ENCODE measurements around the gene FAM135A.

FAM135A gene

GRCh38 chr6:70369332-70369950 lies 43.9 kb upstream of the FAM135A start (continued):
- no peak for TF ChIP-seq ZNF175 (tag by site-specific recombination; IDR thresholded peaks at IDR 0.05)
- 0 out of 2 replicates have a peak, but pooled peaks have one; percentile 65 for TF ChIP-seq ZNF660 (tag by site-specific recombination; IDR thresholded peaks at IDR 0.05)
- TF ChIP-seq ZNF654 (tag by site-specific recombination; IDR thresholded peaks at IDR 0.05; ENCODE audit: low read depth): peak; percentile 94
- no peak for TF ChIP-seq ZNF701 (tag by site-specific recombination; IDR thresholded peaks at IDR 0.05)

- no peaks in the 10 kb centered on the region for H3K9me3 ChIP-seq (ENCODE audit: control insufficient read depth, insufficient read depth, low read depth, low read length)
- H3K4me1 ChIP-seq (ENCODE audit: control insufficient read depth, insufficient read depth, low read length): no peaks in the 10 kb centered on the region
- TF ChIP-seq ZBTB20 (tag by site-specific recombination; IDR thresholded peaks at IDR 0.05) (no peak), KLF16 (tag by site-specific recombination; IDR thresholded peaks at IDR 0.05) (no peak), ZNF280C (tag by site-specific recombination; IDR thresholded peaks at IDR 0.05) (no peak), BCL11B (tag by site-specific recombination; IDR thresholded peaks at IDR 0.05; ENCODE audit: low read depth) (no peak), ZNF214 (tag by site-specific recombination; IDR thresholded peaks at IDR 0.05; ENCODE audit: borderline replicate concordance) (no peak), ZNF121 (tag by site-specific recombination; IDR thresholded peaks at IDR 0.05) (no peak), ZNF501 (tag by site-specific recombination; IDR thresholded peaks at IDR 0.05) (no peak), ZNF26 (tag by site-specific recombination; IDR thresholded peaks at IDR 0.05) (no peak)
- H3K27ac ChIP-seq (ENCODE audit: extremely low read depth, low read depth, low read length): no peak overlapping the region
- ChIA-PET POLR2A (interaction anchor here (1.2 to 2.7 kb wide), 2 partner anchors 43 to 60 kb away, joined by 4 to 15 read pairs; partner anchors contain the start of gene FAM135A), CTCF (interaction anchor here (0.6 to 11.0 kb wide), 26 partner anchors 10 to 641 kb away, joined by 3 to 368 read pairs (median 7); partner anchors contain the start of genes COL9A1 and FAM135A)
- no peaks in the 10 kb centered on the region for H3K36me3 ChIP-seq (ENCODE audit: control insufficient read depth in 2 of 2, insufficient read depth in 1 of 2, low read length in 2 of 2)
- H3K4me3 ChIP-seq (ENCODE audit: low read depth, low read length): no peak overlapping the region
Observed at GRCh38 chr6:70370496-70370895, 42.8 kb upstream of the FAM135A start.

- no peak overlapping the region for H3K4me3 ChIP-seq (ENCODE audit: low read depth, low read length)
- TF ChIP-seq ZNF423 (tag by site-specific recombination; IDR thresholded peaks at IDR 0.05): no peak
- TF ChIP-seq ZNF580 (tag by site-specific recombination; IDR thresholded peaks at IDR 0.05): no peak; the same call in 1 of the 2 replicates
- TF ChIP-seq ZNF23 (tag by site-specific recombination; IDR thresholded peaks at IDR 0.05; ENCODE audit: borderline replicate concordance): no peak
- peak; percentile 66 for TF ChIP-seq ZNF394 (tag by site-specific recombination; IDR thresholded peaks at IDR 0.05; ENCODE audit: borderline replicate concordance)
- peak; percentile 62; the same call in 1 of the 2 replicates for TF ChIP-seq ZXDB (tag by site-specific recombination; IDR thresholded peaks at IDR 0.05)
- TF ChIP-seq PRDM6 (tag by site-specific recombination; IDR thresholded peaks at IDR 0.05): peak; percentile 98
- 0 out of 2 replicates have a peak, but pooled peaks have one; percentile 14 for TF ChIP-seq HIC1 (tag by site-specific recombination; IDR thresholded peaks at IDR 0.05)
- peak; percentile 63; the same call in 1 of the 2 replicates for TF ChIP-seq ZSCAN30 (tag by site-specific recombination; IDR thresholded peaks at IDR 0.05)
- no peak for TF ChIP-seq ZNF707 (tag by site-specific recombination; IDR thresholded peaks at IDR 0.05)
- TF ChIP-seq ZBTB48 (tag by site-specific recombination; IDR thresholded peaks at IDR 0.05): no peak
- no peak for TF ChIP-seq ZNF830 (tag by site-specific recombination; IDR thresholded peaks at IDR 0.05; ENCODE audit: low read depth)
- peak; percentile 83 for TF ChIP-seq KLF10 (tag by site-specific recombination; IDR thresholded peaks at IDR 0.05)
Observed at GRCh38 chr6:70371454-70372105, 41.7 kb upstream of the FAM135A start.

More at GRCh38 chr6:70371454-70372105, 41.7 kb upstream of the FAM135A start:
- H3K27ac ChIP-seq (ENCODE audit: extremely low read depth, low read depth, low read length): no peak overlapping the region
- no peaks in the 10 kb centered on the region for H3K9me3 ChIP-seq (ENCODE audit: control insufficient read depth, insufficient read depth, low read depth, low read length)
- no peaks in the 10 kb centered on the region for H3K4me1 ChIP-seq (ENCODE audit: control insufficient read depth, insufficient read depth, low read length)
- H3K36me3 ChIP-seq (ENCODE audit: control insufficient read depth in 2 of 2, insufficient read depth in 1 of 2, low read length in 2 of 2): no peaks in the 10 kb centered on the region
- ChIA-PET POLR2A (interaction anchor here (0.6 to 2.7 kb wide), 3 partner anchors 40 to 43 kb away, joined by 3 to 15 read pairs (median 3); partner anchors contain the start of gene FAM135A), CTCF (interaction anchor here (0.5 to 11.0 kb wide), 38 partner anchors 8 to 642 kb away, joined by 3 to 368 read pairs (median 3); partner anchors contain the start of genes COL9A1 and FAM135A)

Data from HEK293 (cell line).